MM.1S (cell line): Measurements from ENCODE around the gene CPT1B.

Experiments used
- EZH2 ChIP-seq: fragments of 300-600 bp; sonication (generic); optimal IDR thresholded peaks from 2 replicates; pipeline ENCODE3; 2017; ENCODE audit warnings: low read depth, mild to moderate bottlenecking, antibody characterized with exemption, low read length, mixed read lengths
- EZH2phosphoT487 ChIP-seq: fragments of 300-600 bp; sonication (generic); IDR thresholded peaks from 2 replicates; pipeline ENCODE4 v1.6.1; 2018; ENCODE audit warnings: antibody characterized with exemption, low read length
- TF ChIP-seq, protein P1 (sequence below): fragments of 300-600 bp; sonication (generic); IDR thresholded peaks from 2 replicates; pipeline ENCODE4 v1.5.1; 2016; ENCODE audit warnings: antibody characterized with exemption, low read length, mixed read lengths

GRCh38 chr22:50581031-50581949 is 3.1 kb upstream of the CPT1B start:
- TF ChIP-seq, protein P1, sequence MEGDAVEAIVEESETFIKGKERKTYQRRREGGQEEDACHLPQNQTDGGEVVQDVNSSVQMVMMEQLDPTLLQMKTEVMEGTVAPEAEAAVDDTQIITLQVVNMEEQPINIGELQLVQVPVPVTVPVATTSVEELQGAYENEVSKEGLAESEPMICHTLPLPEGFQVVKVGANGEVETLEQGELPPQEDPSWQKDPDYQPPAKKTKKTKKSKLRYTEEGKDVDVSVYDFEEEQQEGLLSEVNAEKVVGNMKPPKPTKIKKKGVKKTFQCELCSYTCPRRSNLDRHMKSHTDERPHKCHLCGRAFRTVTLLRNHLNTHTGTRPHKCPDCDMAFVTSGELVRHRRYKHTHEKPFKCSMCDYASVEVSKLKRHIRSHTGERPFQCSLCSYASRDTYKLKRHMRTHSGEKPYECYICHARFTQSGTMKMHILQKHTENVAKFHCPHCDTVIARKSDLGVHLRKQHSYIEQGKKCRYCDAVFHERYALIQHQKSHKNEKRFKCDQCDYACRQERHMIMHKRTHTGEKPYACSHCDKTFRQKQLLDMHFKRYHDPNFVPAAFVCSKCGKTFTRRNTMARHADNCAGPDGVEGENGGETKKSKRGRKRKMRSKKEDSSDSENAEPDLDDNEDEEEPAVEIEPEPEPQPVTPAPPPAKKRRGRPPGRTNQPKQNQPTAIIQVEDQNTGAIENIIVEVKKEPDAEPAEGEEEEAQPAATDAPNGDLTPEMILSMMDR: no peak
- TF ChIP-seq EZH2 (no peak), EZH2phosphoT487 (no peak)
